GM18861 (cell line): ENCODE results near the gene KIAA1210.
A peak's percentile ranks its signal among the peaks of the same experiment; 100 is the strongest.

Experiments
- ATAC-seq: cut with Tn5 transposase; IDR thresholded peaks from one replicate; pipeline ENCODE4 v1.9.1; 2021; ENCODE audit not compliant: unreplicated experiment

KIAA1210 gene

DNA sequence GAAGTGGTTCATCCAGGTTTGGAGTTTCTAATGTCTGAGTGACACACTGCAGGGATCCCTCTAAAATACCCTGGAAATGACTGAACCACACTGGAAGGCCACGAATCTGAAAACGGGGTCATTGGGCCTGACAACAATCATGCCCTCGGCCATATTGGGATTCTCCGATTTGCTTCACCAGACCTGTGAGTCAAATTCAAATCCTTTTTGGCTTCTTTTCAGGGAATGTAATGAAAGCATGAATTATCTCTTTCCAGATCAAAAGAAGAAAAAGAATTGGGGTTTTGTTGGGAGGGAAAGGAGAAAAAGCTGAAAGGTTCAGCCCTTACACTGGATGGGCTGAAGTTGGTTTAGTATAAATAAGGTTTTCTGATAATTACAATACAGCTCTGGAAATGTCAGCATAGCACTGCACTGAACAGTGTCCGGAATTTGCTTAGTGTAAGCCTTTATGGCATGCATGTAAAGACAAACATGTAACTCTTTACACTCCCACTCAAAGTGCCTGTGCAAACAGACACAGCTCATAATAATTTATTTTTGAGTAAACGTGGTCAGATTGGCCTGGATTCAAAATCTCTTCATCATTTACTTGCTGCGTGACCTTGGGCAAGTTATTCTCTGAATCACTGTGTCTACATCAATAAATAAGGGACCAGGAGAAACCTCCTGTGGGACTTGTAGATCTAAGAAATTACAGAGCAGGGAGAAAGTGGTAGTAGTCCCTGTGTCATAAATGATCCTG, 33.4 kb downstream of the KIAA1210 start:
- ATAC-seq = no peak

DNA sequence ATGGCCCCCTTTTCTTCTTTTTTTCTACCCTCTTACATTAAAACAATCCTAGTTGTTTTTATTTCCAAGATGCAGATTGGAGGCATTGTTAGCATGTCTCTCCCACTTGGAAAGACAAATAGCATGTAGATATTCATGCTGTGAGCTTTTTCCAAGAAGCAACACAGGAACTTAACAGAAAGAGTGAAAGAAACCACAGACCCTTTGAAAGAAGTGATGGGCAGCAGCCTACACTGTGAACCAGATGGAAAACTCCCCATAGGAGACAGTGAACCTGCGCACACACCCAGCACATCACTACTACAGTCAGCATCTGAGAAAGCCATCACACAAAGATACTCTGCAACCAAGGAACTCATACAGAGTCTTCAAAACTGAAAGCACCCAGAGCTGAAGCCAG, 37.0 kb downstream of the KIAA1210 start:
- no peak for ATAC-seq

DNA sequence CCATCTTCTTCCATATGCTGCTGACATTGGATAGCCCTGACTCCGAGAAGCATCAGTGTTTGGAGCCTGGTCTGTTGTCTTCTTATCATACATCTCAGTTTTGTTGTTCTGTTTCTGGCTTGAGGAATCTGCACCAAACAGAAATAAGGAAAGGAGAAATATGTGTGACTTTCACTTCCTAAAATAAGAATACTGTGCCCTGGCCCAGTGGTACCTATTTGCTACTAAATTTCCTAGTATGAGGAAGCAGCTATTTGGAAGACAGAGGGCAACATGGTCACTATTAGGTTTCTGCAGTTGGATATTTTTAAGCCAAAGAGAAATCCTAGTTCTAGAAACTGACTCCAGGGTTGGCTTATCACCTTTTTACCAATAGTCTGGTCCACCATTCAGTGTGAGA, 38.0 kb downstream of the KIAA1210 start:
- ATAC-seq = no peak

DNA sequence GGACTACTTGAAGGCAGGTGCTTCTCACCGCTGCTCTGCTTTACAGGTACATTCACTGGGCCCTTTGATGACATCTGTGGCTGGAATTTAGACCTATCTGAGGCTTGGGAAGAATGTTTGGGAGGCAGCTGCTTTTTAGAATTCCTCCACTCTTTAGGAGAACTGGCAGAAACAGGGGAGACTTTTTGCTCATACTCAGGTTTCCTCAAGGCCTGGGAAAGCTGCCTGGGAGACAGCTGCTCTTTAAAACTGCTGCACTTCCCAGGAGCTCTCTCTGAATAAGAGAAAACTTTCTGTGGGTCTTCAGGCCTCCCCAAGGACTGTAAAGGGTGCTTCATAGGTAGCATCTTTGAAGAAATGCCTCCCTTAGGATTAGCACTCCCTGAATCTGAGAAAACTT, 40.5 kb downstream of the KIAA1210 start:
- no peak for ATAC-seq

DNA sequence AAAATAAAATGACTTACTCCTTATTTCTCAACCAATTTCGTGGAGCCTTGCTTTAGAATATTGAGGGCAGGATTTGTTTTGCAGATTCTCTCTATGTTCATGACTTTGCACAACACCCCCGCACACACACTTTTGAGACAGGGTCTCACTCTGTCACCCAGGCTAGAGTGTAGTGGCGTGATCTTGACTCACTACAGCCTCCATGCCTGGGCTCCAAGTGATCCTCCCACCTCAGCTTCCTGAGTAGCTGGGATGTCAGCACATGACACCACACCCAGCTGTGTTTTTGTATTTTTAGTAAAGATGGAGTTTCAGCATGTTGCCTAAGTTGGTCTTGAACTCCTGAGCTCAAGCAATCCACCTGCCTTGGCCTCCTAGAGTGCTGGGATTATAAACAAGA, 42.8 kb downstream of the KIAA1210 start:
- no peak for ATAC-seq

DNA sequence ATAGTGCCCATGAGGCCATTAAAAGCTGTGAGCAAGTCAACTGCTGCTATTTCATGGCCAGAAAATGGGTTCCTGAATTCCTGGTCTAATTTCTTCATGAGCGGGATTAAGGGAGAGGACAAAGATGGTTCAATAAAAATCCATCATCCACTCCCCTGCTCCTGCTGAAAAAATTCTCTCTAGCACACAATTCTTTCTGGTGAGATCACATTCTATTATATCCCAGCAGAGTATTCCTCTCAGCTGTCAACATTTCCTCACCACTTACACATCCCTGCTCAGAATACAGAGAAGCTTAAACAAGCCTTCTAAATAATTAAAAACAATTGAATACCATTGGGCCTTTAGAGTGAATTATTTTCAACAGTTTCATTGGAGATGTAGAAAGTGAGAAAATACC, 45.3 kb downstream of the KIAA1210 start:
- ATAC-seq = no peak

DNA sequence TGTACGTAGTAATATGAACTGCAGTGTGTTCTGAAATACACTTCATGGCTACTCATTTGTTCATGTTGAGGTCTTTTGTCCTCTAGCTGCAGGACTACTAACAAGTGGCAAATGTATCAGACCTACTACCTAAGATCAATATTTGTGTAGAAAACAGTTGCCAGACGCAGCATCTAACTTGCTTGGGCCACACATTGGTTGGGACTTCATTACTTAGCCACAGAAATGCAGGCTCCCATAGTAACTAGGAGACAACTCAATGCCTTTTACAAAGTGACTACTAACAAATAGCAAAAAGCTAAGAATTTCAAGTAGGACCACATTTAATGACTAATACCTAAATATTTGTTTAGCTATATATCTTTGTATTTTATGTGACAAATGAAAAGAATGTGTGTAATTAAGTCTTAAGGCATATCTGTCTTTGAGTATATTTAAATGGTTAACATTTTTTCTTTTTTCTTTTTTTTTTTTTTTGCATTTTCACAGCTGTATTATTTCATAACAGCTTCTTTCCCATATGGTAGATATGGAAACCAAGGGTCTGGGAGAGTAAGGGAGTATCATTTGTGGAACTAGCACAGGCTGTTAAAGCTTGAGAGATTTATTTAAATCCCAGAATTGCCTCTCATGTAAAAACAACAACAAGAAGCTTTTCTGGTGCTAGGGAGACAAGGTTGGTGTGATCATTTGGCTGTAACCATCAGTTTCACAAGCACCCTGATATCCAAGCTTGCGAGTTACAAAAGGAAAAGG, 52.2 kb downstream of the KIAA1210 start:
- ATAC-seq = no peak

DNA sequence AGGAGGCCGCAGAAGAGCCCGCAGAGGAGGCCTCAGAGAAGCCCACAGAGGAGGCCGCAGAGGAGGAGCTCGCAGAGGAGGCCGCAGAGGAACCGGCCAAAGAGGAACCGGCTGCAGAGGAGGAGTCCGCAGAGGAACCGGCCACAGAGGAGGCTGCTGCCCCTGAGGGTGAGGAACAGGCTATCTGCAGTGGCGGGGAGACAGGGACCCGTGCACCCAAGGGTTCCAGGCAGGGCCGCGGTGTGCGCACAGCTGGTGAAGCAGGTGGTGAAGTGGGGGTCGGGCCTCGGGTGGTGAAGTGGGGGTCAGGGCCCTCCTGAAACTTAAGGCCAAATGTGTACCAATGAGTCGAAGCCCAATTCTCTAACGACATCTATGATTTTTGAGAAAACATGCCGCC, 53.7 kb downstream of the KIAA1210 start:
- no peak for ATAC-seq

DNA sequence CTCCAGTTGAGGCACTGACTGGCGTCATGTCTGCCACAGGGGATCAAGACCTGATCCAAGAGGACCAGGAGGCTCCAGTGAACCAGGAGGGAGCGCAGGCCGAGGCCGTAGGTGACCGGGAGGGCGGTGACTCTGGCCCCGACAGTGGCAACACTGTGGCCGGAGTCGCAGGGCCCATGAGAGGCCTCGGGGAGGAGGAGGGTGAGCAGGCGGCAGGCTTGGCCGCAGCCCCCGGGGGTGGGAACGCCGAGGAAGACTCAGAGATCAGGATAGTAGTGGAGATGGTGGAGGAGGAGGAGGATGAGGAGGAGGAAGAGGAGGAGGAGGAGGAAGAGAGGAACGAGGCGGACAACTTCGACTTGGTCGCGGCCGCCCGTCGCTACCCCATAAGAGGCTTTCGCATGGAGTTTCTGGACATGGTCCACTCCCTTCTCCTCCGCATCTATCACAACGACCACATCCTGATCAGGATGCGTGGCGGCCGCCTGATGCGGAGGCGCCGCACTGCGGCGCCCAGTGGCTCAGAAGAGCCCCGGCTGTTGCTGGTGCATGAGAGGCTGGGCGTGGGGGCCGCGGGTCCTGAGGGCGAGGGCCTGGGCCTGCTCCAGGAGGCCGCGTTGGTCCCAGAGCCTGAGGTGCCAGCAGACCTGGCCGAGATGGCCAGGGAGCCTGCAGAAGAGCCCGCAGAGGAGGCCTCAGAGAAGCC, 54.3 kb downstream of the KIAA1210 start:
- no peak for ATAC-seq

DNA sequence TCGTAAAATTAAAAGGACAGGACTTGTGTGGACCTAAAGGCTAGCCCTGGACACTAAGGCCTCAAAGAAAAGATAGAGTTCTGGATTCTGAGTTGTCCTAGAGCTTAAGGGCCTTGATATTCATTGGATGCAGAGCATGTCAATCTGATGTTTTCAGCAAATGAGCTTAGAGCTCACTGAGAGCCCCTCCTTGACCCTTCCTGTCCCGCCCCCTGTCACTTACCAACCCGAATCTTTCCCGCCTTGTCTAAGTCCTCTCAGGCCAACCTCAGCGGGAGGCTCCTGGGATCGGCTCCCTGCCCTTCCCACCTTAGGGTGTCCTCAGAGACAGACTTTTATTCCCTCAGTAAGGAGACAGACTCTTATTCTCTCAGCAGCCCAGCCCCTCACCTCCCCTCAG, 54.9 kb downstream of the KIAA1210 start, which contains the start of gene CT47C1:
Gene CT47C1 (plus strand): TSS at position 250 of the 400 bp plus-strand sequence. CDS start 233 bp downstream, outside the sequence.
- ATAC-seq = no peak

DNA sequence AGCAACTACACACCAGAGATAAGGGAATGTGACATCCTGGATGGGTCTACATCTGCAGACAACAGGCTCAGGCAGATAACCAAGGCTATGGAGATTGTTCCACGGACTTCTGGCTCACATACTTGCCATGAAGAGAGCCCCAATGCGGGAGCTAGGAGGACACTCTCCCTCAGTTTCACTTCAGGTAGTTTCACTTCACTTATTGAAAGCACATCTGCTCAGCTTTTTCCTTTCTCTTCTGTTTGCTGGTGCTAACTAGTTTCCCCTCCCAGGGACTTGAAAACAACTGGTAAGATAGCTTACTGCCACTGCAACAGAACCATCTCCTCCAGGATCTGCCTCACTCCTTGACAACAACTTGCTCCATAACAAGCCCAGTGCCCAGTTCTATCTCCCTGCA, 56.2 kb downstream of the KIAA1210 start:
- ATAC-seq = peak; percentile 56

DNA sequence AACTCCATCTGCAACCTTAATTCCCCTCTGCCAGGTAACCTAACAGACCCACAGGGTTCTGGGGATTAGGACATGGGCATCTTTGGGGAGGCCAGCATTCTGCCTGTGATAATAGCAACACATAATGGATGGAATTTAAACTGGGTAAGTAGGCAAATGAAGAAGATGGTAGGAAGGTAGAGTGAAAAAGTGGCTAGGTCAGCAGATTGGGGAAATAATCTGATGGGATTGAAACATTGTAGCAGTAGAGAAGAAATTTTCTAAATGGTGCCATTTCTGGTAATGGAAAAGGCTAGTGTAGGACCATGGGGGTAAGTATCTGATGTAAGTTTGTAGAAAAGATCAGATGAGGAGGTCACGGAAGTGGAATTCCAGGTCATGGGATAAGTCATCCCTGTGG, 57.9 kb downstream of the KIAA1210 start:
- no peak for ATAC-seq

DNA sequence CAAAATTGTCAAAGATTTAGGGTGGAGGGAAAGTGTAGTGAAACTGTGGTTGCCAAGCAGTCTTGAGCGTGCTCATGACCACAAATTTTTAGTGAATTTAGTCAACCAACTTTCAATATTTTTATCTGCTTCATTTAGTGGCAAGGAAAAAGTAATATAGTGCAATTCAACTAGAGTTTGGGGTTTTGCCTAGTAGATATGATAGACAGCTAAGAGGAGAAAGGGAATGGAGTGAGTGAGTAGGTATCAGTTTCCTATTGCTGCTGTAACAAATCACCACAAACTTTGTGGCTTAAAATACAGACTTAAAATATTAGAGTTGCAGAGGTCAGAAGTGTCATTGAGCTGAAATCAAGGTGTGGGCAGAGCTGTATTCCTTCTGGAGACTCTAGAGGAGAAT, 58.5 kb downstream of the KIAA1210 start:
- ATAC-seq = no peak

DNA sequence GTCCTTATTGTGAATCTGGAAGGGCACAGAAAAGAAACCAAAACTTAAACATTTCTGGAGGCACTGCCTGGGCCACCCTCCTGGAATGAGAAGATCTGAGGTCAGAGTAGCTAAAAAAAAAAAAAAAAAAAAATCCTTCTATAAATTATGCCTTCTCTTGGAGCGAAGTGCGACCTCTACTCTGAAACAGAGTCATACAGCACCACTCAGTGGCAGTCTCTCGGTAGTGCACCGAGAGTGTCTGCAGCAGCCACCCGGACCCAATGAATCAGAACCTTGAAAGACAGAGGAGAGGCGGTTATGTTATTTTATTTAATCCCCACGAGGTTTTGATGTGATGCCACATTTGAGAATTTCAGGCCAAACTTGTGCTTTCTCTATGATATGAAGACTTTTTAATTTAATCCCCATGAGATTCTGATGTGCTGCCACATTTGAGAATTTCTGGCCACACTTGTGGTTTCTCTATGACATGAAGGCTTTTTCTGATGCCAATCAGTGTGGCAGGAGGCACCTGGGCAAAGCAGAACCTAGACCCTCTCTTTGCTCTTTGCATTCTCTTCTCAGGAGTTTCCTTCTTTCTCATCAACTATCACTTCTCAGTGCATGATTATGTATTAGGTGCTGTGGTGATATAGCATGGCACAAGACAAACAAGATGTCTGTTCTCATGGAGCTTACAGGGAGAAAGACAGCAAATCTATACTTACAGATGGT, 60.4 kb downstream of the KIAA1210 start:
- ATAC-seq = no peak

DNA sequence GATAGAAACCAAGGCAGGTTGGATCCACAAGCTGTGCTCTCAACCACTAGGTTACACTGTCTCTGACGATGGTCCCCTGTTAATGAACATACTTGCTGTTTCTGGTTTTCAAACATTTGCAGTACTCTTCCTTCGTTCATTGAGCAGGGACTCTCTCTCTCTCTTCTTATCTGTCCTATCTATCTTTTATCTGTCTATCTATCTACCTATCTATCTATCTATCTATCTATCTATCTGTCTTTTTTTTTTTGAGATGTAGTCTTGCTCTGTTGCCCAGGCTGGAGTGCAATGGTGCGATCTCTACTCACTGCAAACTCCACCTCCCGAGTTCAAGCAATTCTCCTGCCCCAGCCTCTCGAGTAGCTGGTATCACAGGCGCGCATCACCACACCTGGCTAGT, 64.2 kb downstream of the KIAA1210 start:
- ATAC-seq = no peak

DNA sequence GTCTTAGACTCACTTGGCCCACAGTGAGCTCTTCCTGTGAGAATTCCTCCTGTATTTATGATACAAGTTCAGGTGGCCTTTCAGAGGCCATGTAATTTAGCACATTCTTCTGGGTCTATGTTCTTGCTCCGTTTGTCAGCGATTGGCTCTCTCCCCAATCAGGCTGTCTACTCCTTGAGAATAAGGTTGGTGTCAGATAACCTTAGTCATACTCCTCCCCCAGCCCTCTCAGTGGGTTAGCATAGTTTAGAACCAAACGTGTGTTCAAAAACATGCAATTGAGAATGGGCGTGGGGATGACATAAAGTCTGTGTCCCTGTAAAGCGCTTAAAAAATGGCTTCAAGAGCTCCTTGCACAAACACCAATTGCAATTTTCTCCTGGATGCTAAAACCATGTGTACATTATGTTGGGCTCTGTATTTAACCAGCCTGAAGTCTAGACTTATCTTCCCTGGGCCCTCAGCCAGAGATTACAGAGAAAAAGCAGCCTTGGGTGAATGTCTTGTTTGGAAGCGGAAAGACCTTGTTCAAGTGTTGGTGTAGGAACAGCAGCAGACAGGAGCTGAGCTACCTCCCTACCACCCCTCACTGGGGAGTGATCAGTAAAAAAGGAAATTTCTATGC, 64.8 kb downstream of the KIAA1210 start:
- ATAC-seq = no peak

DNA sequence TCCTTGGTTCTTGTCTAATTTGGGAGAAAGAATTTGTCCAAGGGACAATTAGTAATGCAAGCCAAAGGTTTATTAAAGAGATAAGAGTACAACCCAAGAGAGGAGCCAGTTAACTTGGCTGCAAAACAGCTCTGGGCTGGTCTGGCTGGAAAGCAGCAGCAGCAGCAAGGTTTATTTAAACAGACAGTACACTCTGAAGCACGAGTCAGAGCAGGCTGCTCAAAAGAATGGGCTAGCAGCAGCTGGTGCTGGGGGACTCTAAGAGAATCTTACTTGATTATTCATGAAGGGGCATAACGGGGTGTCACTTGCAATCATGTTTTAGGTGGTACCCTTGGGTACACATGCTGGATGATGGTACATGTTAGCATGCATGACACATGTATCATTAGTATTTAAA, 71.9 kb downstream of the KIAA1210 start:
- no peak for ATAC-seq

DNA sequence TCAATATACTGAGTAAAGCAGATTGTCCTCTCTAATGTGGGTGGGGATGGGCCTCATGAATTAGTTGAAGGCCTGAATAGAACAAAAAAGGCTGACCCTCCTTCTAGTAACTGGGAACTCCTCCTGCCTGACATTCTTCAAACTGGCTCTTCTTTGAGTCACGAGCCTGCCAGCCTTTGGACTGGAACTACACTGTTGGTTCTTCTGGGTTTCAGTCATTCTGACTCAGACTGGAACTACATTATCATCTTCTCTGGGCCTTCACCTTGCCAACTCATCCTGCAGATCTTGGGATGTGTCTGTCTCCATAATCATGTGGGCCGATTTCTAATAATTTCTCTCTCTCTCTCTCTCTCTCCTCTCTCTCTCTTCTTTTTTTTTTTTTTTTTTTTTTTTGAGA, 81.7 kb downstream of the KIAA1210 start:
- ATAC-seq = no peak

DNA sequence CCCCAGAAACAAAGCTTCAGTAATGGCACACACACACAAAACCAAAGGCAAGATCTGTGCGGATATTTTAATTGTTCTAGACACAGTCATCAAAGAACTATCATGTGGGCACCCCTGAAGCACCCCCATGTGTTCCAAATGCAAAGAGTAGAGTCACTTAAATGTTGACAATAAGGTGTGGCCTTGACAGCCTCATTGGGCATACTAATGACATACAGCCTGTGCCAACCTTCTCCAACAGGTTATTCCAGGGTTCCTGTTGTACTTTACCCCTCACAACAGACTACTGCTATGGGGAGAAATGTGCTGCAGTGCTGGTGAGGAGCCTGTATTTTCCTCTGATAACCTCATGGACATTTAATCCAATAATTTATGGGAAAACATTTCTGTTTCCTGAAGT, 84.6 kb downstream of the KIAA1210 start:
- ATAC-seq = no peak

DNA sequence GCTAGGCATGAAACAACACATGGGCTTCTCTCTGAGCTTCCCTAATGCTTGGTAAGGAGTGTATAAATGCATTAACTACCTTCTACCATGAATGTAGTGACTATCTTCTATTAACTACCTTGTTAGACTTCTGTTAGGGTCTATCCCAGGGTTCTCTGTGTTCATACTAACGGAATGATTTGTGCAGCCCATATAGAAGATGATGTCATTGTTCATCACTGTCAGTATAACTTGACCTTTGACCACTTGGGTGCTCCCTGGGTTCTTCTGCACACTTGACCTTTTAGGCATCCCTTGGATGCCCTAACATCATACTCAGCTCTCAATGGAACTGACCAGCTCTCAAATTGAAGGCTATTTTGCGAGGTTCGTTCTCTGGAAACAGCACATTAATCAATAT, 85.6 kb downstream of the KIAA1210 start:
- no peak for ATAC-seq

DNA sequence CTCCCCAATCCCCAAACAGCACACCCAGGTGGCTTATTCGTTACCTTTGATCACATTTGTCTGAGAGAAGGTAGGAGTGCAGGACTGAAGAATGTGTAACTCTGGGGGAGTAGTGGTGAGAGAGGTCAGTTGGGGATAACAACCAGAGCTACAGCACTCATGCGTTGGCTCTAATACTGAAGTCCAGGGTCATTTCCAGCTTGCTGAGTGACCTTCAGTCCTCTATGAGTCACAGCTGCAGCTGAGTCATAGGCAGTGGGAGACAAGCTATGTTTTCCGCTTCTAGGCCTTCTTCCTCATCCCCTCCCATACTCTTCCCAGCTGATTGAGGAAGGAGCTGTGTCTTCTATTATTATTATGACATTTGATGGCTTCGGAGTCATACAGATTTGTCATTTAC, 86.4 kb downstream of the KIAA1210 start:
- no peak for ATAC-seq
